HL-60/S4 (cell line): Measurements from ENCODE around the gene ANKRD13A.
"Not testable (repeated sequence)": the region's sequence is repeated elsewhere in the genome, so short reads cannot be mapped to it uniquely, and the experiment has no call there.

Source experiments
- in situ Hi-C: fragments of 300-500 bp; cut with MboI; formaldehyde crosslinking; loops from 2 replicates; pipeline ENCODE4 v1.14.3; 2022; ENCODE audit warnings: low sequenced_read_pairs

Gene ANKRD13A

DNA sequence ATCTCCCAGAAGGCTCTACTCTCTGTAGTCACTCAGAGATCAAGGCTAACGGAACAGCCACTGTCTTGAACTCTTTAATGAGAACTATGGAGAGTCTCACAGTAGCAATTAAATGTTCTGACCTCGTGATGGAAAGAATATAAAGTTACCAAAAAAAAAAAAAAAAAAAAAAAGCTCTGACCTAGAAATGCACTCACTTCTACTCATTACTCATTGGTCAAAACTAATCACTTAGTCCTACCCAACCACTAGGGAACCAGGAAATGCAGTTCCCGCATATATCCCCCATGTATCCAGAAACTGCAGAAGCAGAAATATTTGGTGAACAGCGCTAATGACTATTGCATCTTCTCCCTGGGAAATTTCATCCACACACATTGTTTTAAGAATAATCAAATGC, 78.6 kb downstream of the ANKRD13A start:
- in situ Hi-C loops: no loop called here

DNA sequence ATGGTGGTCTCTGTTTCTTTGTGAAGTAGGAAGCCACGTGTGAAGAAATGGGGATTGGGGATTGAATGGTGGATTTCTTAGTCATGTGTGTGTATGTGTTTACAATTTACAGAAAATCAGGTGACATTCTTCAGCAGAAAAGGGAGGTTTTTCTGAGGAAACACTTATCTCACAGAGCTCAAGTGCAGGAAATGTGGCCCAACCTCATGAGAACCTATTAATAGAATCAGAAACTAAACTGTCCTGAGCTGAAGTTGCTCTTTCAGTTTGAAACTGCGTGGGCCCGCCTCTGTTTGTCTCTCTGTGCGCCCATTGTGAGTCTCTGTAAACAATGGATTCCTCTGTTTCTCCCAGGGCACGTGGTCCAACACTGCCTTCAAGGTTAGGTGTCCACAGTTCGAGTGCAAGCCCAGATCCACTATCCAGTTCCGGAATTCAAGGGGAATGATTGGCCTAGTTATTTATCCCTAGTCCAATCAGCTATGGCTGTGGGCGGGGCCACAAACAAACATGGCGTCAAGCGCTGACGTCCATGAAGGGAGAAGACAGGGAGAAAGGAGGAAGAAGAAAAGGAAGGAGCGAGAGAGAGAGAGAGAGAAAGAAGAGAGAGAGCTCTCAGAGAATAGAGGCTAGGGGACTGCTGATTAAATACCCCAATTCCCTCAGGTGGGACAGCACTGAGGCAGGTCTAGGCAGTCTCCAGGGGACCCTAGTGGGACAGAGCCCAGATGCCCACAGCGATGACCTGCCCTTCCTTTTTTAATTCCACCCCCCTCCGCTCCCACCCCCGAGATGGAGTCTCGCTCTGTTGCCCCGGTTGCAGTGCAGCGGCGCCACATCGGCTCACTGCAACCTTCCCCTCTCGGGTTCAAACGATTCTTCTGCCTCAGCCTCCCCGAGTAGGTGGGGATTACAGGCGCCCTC, 80.5 kb downstream of the ANKRD13A start:
- in situ Hi-C loops: no loop called here

- in situ Hi-C loops: no loop called here
These were observed 81.2 kb downstream of the ANKRD13A start for GRCh38 chr12:110080410-110080809.

DNA sequence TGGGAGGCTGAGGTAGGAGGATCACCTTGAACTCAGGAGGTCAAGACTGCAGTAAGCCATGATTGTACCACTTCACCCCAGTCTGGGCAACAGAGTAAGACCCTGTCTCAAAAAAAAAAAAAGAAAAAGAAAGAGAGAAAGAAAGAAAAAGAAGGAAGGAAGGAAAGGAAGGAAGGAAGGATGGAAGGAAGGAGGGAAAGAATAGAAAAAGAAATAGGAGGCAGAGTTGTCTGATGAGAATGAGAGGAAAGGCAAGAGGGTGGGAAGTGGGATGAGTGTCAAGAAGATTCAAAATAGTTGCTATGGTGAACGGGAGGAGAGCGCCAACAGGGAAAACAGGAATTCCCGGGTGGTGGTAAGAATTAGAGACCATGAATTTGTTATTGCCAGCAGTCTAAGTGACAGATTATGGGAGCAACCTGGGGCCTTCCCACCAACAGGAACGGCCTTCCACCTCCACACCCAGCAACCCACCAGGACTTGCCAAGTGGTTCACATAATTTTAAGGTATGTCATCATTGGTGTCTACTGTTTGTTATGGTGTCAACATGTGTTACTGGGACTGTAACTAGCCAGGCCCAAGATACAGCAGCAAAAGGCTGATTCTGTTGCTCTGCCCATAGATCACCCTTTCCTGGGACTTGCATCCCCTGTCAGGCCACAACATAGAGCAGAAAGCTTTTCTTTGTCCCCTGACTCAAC, 85.2 kb downstream of the ANKRD13A start:
- in situ Hi-C loops: no loop called here

GRCh38 chr12:110088216-110088615, 89.0 kb downstream of the ANKRD13A start:
- in situ Hi-C loops: not testable (repeated sequence)

DNA sequence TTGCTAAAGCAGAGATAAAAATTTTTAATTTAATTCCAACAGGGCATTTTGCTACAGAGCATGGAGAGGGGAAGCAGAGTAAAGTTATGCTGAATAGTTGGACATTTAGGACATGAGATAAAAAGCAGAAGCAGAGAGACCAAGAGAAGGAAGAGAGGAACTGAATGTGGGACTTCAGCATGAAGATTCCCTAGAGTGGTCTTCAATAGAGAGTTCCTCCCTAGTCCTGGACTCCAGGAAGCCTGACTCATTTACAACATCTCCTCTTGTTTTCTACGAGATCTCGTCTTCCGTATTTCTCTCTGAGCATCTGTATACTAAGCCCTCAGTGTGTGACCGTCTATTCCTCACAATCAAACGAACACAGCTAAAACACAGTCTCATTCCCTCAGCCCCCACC, 89.7 kb downstream of the ANKRD13A start:
- in situ Hi-C loops: no loop called here
